Activated naive CD8-positive, alpha-beta T cell treated with anti-CD3 and anti-CD28 coated beads, Interleukin-2, amount 50 U/mL, for 24 hours (primary cell): ENCODE results near the gene TMEM132E.

Experiments used
- ATAC-seq: fragments of 150-1000 bp; cut with Tn5 transposase; one replicate; pipeline ENCODE4 v1.10.0; 2021
- DNase-seq: peaks from one replicate; pipeline ENCODE4 v3.0.0; 2021
- H3K27ac Mint-ChIP-seq: one replicate; pipeline ENCODE4 v1.8.0; 2021; ENCODE audit warnings: mild to moderate bottlenecking, mixed read lengths
- H3K27me3 Mint-ChIP-seq: one replicate; pipeline ENCODE4 v1.8.0; 2021; ENCODE audit warnings: mixed read lengths
- H3K36me3 Mint-ChIP-seq: one replicate; pipeline ENCODE4 v1.8.0; 2021; ENCODE audit warnings: low read depth, mixed read lengths
- H3K4me1 Mint-ChIP-seq: one replicate; pipeline ENCODE4 v1.8.0; 2021; ENCODE audit warnings: mixed read lengths
- H3K4me3 Mint-ChIP-seq: one replicate; pipeline ENCODE4 v1.8.0; 2021; ENCODE audit warnings: mild to moderate bottlenecking, moderate library complexity, mixed read lengths
- H3K9me3 Mint-ChIP-seq: one replicate; pipeline ENCODE4 v1.8.0; 2021; ENCODE audit warnings: mixed read lengths

The TMEM132E gene

DNA sequence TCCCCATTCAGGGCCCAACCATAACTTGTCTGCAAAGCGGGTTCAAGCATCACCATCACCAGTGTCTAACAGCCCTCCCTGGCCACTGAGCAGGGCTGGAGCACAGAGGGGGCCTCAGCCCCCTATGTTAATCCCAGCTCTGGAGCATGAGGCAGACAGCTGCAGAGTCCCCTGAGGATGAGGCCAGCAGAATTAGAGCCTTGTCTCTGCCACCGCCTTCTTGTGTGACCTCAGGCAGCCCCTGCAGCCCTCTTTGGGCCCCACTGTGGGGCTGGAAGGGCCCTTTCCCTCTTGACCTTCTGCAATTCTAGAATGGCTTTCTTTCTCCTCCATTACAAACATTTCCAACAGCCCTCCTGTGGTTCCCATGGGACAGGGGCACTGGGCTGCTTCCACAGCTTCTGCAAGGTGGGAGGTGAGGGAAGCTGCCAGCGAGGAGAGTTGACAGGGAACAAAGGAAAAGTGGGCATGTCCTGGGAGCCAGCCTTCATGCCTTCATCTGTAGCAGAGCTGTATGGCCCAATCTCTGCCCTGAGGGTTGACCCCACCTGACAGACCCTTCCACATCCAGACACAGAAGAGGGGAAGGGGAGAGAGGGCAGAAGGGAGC, 65.7 kb downstream of the TMEM132E start:
- DNase-seq (no peak), ATAC-seq (no peak)
- no peaks in the 10 kb centered on the region for H3K36me3 Mint-ChIP-seq
- H3K4me3 Mint-ChIP-seq = no peak overlapping the region
- no peaks in the 10 kb centered on the region for H3K9me3 Mint-ChIP-seq
- H3K27ac Mint-ChIP-seq = no peak overlapping the region
- peaks cover 18% of the 10 kb centered on the region for H3K27me3 Mint-ChIP-seq
- no peaks in the 10 kb centered on the region for H3K4me1 Mint-ChIP-seq

DNA sequence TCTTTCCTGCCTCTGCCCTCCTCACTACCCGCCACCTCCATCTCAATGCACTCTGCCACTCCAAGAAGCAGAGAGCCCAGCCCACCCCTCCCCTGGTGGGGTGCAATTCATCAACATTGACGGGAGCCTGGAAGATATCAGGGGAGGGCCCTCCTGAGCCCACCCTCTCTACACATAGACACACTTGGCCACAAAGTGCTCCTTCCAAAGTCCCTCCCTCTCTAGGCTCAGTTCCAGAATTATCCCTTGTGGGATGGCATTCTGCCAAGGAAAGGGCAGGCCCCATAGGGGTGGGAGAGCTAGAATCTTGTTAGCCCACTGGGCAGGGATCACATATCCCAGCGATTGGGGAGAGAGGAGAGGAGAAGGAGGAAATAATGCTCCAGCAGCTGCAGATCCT, 66.2 kb downstream of the TMEM132E start:
- Mint-ChIP-seq H3K4me1 (no peaks in the 10 kb centered on the region), H3K27ac (no peak overlapping the region), H3K27me3 (peaks cover 18% of the 10 kb centered on the region), H3K4me3 (no peak overlapping the region), H3K9me3 (no peaks in the 10 kb centered on the region), H3K36me3 (no peaks in the 10 kb centered on the region)
- ATAC-seq (no peak), DNase-seq (no peak)

DNA sequence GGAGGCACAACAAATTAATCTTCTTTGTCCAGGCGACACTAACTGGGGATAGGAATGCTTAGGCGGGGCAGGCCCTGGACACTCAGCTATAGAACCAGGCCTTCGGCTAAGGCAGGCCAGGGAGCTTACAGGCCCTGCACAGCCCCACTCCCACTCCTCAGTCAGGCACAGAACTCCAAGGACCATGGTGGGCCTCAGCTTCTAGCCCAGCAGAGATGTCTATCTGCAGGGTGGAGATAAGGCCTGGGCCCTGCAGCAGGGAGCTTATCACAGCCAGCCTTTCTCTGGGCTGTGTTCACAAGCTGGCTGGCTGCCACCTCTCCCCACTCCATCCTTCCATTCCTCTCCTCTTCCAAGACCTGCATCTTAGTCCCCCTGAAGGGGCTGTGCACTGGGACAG, 68.1 kb downstream of the TMEM132E start:
- no peak for ATAC-seq
- Mint-ChIP-seq H3K36me3 (no peaks in the 10 kb centered on the region), H3K27me3 (peaks cover 16% of the 10 kb centered on the region), H3K9me3 (no peaks in the 10 kb centered on the region), H3K27ac (no peak overlapping the region), H3K4me1 (no peaks in the 10 kb centered on the region), H3K4me3 (no peak overlapping the region)
- DNase-seq = no peak

DNA sequence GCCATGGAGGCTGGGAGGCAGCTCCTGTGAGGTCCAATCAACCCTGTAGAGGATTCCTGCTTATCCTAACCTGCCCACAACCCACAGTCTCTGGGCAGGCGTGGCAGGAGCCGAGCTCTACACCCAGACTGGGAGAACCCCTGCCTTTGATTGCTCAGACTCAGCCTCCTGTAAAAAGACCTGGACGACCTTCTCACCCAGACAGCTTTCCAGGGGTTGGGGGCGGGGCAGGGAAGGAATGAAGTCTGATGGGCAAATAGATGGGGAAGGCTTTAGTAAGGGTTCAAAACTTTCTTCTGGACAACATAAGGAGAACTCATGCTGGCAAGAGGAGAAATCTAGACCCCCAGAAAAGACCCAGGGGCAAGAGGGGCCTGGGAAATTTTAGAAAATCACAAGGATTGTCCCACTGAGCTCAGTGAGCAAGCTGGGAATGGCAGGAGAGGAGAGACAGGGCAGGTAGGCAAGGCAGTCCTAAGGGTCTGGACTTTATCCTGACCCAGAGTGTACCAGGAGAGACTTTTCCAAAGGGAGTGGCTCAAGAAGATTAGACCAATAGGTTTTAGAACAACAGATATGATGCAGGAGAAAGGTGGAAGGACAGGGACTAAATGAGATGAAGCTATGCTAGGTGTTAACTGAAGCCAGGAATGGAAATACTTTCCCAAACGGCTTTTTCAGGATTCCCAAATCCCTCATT, 70.8 kb downstream of the TMEM132E start:
- H3K27ac Mint-ChIP-seq = no peak overlapping the region
- H3K27me3 Mint-ChIP-seq = peaks cover 17% of the 10 kb centered on the region
- H3K4me1 Mint-ChIP-seq = no peaks in the 10 kb centered on the region
- H3K36me3 Mint-ChIP-seq = no peaks in the 10 kb centered on the region
- DNase-seq (no peak), ATAC-seq (no peak)
- no peak overlapping the region for H3K4me3 Mint-ChIP-seq
- H3K9me3 Mint-ChIP-seq = no peaks in the 10 kb centered on the region

DNA sequence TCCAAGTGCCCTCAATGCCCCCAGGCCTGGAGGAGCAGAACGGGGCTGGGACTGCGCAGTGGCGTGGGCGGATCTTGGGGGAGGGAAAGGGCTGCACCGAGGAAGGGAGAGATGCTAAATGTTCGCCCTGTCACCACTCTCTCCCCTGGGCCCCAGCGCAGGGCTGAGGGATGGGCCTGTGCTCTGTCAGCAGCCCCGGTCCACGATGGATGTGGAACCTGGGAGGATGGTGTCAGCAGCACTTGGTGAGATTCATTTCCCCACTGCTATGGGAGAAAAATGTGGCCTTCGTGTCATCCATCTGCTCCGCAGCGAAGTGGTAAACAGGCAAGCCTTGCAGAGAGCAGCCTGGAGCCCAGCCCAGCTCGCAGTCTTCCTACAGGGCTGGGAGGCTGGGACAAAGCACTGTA, 72.0 kb downstream of the TMEM132E start:
- DNase-seq = no peak
- ATAC-seq = no peak
- no peaks in the 10 kb centered on the region for H3K4me1 Mint-ChIP-seq
- H3K4me3 Mint-ChIP-seq = no peak overlapping the region
- H3K9me3 Mint-ChIP-seq = no peaks in the 10 kb centered on the region
- H3K27me3 Mint-ChIP-seq = peaks cover 11% of the 10 kb centered on the region
- no peak overlapping the region for H3K27ac Mint-ChIP-seq
- H3K36me3 Mint-ChIP-seq = no peaks in the 10 kb centered on the region

DNA sequence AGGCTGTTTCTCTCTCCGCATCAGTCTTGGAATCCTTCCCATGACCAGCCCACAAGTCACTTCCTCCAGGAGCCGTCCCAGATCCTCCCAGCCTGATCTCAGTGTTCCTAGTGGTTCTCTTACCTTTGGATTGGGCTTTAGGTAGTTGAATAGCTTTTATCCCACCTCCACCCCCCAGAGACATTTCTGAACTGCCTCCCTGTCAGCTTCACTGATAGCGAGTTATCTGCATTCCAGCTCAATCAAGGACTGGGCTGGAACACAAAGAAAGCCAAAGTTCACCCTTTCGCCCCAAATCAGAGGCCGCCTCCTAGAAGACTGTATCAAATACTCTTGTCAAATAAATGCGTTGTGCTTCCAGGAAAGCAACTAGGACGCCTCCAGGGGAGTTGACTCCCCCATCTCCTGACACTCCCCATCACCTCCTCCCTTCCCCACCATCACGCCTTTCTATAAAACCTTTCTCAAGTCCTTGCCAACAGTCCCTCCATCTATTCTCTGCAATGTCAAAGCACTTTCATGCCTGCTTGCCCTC, 72.7 kb downstream of the TMEM132E start:
- H3K27me3 Mint-ChIP-seq = peaks cover 11% of the 10 kb centered on the region
- ATAC-seq (no peak), DNase-seq (no peak)
- H3K36me3 Mint-ChIP-seq = no peaks in the 10 kb centered on the region
- no peak overlapping the region for H3K27ac Mint-ChIP-seq
- H3K4me3 Mint-ChIP-seq = no peak overlapping the region
- no peaks in the 10 kb centered on the region for H3K9me3 Mint-ChIP-seq
- H3K4me1 Mint-ChIP-seq = no peaks in the 10 kb centered on the region

DNA sequence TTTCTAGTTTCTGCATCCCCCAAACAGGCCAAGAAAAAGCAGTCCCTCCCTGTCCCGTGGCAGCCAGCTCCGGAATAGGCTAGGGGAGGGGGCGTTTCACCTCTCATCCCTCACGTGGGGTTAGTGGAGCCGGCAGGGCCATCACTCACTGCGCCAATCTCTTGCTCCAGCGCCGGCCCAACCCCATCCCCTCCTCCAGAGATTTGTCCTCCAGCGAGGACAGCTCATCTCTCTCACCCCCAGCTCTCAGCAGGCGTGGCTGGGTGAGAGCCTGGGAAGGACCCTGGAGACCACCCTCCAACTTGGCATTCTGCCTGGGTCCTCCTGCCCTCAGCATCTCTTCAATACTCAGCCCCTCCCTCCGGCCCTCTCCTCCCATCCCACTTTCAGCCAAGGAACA, 74.1 kb downstream of the TMEM132E start:
- H3K9me3 Mint-ChIP-seq = no peaks in the 10 kb centered on the region

DNA sequence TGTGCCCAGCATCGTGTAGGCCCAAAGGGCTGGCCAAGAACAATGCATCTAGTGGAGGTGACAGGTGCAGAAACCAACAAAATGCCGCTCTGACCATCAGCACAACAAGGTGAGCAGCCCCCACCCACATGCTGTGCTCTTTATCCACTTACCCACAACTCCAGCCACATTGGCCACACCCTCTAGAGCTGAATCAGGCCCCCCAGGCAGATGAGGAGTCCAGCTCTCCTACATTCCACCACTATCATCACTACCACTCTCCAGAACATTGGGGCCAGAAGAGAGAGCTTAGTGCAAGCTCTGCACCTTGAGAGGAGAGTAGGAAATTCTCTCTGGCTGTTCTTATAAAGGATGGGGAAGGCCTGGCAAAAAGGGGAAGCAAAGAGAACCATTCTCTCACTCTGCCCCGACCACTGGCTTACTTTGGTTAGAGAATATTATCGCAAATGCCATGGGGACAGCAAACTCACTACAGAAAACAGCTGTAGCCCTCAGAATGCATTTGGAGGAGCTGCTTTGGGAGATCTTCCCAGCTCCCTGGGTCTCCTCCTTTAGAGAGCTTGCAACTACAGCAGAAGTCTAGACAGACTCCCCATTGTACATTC, 75.0 kb downstream of the TMEM132E start:
- Mint-ChIP-seq H3K4me3 (no peak overlapping the region), H3K4me1 (no peaks in the 10 kb centered on the region), H3K27me3 (peaks cover 11% of the 10 kb centered on the region), H3K9me3 (no peaks in the 10 kb centered on the region), H3K36me3 (no peaks in the 10 kb centered on the region), H3K27ac (no peak overlapping the region)
- ATAC-seq (no peak), DNase-seq (no peak)

More for the DNA sequence above, 74.1 kb downstream of the TMEM132E start:
- Mint-ChIP-seq H3K36me3 (no peaks in the 10 kb centered on the region), H3K4me3 (no peak overlapping the region), H3K27ac (no peak overlapping the region), H3K4me1 (no peaks in the 10 kb centered on the region), H3K27me3 (peaks cover 11% of the 10 kb centered on the region)
- DNase-seq (no peak), ATAC-seq (no peak)

DNA sequence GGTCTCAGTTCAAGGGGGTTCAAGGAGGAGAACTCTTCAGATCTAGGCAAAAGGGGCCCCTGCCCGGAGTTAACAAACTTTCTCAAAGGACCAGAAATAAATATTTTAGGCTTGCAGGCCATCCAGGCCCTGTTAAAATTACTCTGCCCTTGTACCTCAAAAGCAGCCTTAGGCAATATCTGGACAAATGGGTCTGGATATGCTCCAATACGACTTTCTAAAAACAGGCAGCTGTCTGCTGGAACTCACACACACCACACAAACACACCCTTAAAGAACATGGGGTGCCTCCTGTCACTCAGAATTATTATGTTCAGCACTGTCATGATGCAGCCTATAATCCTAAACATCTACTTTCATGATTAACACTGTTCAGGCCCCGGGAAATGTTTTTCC, 75.5 kb downstream of the TMEM132E start:
- no peak for ATAC-seq
- Mint-ChIP-seq H3K4me3 (no peak overlapping the region), H3K4me1 (no peaks in the 10 kb centered on the region), H3K9me3 (no peaks in the 10 kb centered on the region), H3K36me3 (no peaks in the 10 kb centered on the region), H3K27me3 (peaks cover 11% of the 10 kb centered on the region), H3K27ac (no peak overlapping the region)
- no peak for DNase-seq

DNA sequence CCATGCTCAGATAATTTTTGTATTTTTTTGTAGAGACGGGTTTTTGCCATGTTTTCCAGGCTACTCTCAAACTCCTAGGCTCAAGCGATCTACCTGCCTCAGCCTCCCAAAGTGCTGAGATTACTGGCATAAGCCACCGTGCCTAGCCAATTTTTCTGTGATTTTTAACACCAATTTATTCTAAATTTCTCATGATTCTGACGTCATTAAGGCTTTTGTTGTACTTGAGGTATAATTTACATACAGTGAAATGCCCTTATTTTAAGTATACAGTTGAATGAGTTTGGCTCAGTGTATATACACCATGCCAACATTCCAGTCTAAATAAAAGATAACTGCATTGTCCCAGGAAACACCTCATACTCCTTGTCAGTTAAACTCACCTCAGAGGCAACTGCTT, 77.4 kb downstream of the TMEM132E start:
- no peak overlapping the region for H3K4me3 Mint-ChIP-seq
- H3K27ac Mint-ChIP-seq = no peak overlapping the region
- no peaks in the 10 kb centered on the region for H3K9me3 Mint-ChIP-seq
- peaks cover 11% of the 10 kb centered on the region for H3K27me3 Mint-ChIP-seq
- no peak for ATAC-seq
- H3K4me1 Mint-ChIP-seq = no peaks in the 10 kb centered on the region
- no peaks in the 10 kb centered on the region for H3K36me3 Mint-ChIP-seq
- DNase-seq = no peak

DNA sequence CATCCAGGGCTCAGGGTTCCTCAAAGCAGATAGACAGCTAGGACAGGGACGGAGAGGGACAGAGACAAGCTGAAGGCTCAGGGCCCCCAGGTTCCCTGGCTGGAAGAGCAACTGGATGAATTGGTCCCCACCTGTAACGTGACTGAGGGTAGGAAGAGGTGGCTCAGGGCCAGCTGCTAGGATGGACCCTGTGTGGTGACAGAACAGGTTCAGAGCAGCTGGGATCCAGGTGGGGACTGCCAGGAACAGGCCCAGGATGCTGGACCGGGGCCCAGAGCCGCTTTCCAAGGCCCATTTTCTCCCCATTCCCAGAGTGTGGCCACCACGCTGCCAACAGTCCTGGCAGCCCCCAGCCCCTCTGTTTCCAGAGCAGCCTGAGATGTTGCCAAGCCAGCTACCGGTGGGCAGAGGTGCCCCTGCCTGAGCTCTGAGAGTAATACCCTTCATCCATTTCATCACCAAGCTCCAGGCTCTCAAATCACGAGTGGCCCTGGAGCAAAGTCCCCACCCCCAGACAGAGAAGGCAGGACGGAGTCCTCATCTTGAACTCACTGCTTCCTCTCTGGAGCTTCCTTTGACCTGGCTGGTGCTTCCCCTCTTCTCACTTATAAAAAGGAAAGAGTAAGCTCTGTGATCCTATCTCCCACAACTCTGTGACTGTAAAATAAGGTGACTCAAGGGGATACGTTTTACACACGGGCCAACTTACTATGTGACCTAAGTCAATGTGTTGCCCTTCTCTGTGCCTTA, 79.6 kb downstream of the TMEM132E start:
- Mint-ChIP-seq H3K9me3 (no peaks in the 10 kb centered on the region), H3K4me1 (no peaks in the 10 kb centered on the region), H3K36me3 (no peaks in the 10 kb centered on the region), H3K27me3 (peaks cover 1% of the 10 kb centered on the region), H3K4me3 (no peak overlapping the region), H3K27ac (no peak overlapping the region)
- peak; percentile 14 for ATAC-seq
- no peak for DNase-seq

DNA sequence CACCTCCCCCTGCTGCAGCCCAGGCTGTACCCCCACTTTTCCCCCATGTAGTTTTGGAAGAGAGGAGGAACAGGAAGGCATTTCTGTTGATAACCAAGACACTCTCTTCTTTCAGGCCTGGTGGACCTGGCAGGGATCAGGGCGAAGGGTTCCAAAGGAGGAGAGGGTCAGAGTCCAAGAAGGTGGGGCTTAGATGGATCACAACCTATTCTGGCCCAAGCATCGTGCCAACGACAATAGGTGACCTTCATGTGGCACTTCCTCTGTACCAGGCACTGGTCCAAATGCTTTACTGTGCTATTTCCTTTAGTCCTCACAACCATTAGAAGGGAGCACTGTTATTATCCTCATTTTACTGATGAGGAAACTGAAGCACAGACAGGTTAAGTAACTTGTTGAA, 84.3 kb downstream of the TMEM132E start:
- DNase-seq (no peak), ATAC-seq (no peak)
- Mint-ChIP-seq H3K36me3 (no peaks in the 10 kb centered on the region), H3K4me3 (no peak overlapping the region), H3K27ac (no peak overlapping the region), H3K4me1 (peaks cover 8% of the 10 kb centered on the region), H3K9me3 (no peaks in the 10 kb centered on the region), H3K27me3 (peaks cover 4% of the 10 kb centered on the region)

DNA sequence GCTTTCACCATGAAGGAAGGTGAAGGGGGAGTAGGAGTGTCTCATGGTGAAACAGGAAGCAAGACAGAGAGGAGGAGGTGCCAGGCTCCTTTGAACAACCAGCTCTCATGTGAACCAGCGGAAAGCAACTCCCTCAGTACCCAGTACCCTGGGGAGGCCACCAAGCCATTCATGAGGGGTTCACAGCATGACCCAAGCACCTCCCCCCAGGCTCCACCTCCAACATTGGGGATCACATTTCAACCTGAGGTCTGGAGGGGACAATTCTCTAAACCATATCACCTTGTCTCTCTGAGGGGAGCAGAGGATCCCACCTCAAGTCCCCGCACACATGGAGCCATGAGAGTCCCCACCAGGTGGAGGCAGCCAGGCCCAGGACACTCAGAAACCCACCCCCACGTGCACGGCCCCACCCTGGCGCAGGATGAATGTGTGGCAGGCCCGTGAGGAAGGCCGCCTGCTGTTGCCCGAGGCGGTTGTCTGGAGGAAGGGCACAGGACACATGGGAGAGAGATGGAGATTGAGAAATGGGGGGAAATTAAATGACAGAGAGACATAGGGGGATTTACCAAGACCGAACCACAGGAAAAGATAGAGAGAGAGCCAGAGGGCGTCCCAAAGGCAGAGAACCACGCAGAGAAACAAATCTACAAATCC, 85.9 kb downstream of the TMEM132E start:
- Mint-ChIP-seq H3K9me3 (no peaks in the 10 kb centered on the region), H3K27me3 (peaks cover 6% of the 10 kb centered on the region), H3K36me3 (no peaks in the 10 kb centered on the region), H3K4me1 (peaks cover 8% of the 10 kb centered on the region), H3K4me3 (no peak overlapping the region), H3K27ac (no peak overlapping the region)
- ATAC-seq = no peak
- no peak for DNase-seq
